Limb (tissue), 2 donors: ENCODE results near the gene GJC2.
"Not testable (repeated sequence)": the region's sequence is repeated elsewhere in the genome, so short reads cannot be mapped to it uniquely, and the experiment has no call there.

Source experiments
- DNase-seq, 2 donors: peaks; one replicate each; pipeline ENCODE4 v3.0.0-alpha.2; 2016; ENCODE audit errors: extremely low spot score in 2 of 2

GJC2 gene

DNA sequence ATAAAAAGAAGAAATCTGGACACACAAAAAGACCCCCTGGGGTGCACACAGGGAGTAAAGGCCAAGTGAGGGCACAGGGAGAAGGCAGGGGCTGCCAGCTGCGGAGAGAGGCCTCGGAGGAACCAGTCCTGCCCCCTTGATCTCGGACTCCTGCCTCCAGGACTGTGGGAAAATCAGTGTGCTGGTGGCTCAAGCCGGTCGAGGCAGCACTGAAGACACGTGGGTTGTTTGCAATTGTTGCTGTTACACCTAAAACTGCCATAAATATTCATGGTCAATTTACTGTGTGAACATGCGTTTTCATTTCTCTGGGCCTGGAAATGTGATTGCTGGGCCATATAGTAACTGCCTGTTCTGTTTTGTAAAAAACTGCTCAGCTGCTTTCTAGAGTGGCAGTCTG lies 34.4 kb downstream of the GJC2 start:
- DNase-seq, result no peak

GRCh38 chr1:228185641-228185965 lies 35.9 kb downstream of the GJC2 start:
- no peak for DNase-seq

GRCh38 chr1:228188249-228188648 lies 38.5 kb downstream of the GJC2 start:
- DNase-seq, result not testable (repeated sequence)

DNA sequence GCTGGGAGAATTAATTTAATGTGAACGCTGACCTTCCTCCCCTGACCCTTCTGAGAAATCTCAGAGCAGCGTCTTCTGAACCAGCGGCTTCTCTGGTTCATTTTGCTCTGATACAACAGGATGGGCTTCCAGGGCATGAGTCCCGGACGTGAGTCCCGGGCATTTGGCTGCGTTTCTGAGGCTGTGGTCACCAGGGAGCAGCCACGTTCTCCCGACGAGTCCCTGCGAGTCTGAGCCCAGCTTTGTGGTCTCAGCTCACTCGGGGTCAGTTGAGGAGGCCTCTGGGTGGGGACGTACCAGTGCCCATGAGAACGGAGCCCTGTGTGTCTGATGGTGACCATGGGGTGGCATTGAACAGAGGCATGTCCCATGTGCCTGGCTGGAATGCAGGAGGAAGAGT lies 40.5 kb downstream of the GJC2 start:
- no peak for DNase-seq

- DNase-seq, result no peak
These were observed 41.0 kb downstream of the GJC2 start for GRCh38 chr1:228190778-228191177.

DNA sequence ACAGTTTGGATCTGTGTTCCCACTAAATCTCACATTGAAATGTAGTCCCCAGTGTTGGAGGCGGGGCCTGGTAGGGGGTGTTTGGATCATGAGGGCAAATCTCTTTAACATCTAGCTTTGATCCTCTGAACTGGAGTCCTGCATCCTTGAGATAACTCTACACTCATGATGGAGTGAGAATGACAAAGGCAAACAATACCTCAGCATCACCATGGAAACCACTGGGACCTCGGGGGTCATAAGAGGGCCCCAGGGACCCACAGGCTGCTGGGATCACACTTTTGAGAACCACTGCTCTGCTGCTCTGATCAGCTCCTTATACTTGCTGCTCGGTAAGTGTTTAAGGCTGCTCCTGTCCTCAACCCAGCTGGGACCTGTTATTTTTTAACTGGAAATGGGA lies 44.7 kb downstream of the GJC2 start:
- DNase-seq, result no peak

DNA sequence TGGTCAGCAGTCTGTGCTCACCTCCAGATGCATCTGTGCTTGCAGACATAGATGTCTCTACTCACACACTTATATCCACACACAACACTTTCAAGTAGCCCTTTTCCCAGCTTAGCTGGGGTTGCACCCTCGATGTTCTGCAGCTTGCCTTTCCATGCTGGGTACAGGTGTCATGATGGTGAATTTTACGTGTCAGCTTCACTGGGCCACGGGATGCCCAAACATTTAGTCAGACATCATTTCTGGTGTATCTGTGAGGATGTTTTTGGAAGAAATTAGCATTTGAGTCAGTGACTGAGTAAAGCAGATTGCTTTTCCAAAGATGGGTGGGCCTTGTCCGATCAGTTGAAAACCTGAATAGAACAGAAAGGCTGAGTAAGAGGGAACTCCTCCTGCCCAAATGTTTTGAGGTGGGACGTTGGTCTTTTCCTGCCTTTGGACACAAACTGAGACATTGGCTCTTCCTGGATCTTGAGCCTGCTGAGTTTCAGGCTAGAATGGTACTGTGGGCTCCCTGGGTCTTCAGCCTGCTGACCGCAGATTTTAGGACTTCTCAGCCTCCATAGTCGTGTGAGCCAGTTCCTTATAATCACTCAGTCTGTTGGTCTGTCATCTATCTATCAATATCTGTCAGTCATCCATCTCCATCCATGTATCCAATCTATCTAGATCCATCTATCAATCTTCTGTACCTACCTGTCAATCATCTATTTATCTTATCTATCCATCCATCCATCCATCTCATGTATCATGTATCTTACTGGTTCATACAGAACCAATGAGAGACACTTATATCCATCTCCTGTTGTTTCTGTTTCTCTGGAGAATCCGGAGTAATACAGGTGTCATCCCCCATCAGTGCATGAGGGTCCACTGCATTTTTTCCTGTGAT lies 45.4 kb downstream of the GJC2 start:
- no peak for DNase-seq

DNA sequence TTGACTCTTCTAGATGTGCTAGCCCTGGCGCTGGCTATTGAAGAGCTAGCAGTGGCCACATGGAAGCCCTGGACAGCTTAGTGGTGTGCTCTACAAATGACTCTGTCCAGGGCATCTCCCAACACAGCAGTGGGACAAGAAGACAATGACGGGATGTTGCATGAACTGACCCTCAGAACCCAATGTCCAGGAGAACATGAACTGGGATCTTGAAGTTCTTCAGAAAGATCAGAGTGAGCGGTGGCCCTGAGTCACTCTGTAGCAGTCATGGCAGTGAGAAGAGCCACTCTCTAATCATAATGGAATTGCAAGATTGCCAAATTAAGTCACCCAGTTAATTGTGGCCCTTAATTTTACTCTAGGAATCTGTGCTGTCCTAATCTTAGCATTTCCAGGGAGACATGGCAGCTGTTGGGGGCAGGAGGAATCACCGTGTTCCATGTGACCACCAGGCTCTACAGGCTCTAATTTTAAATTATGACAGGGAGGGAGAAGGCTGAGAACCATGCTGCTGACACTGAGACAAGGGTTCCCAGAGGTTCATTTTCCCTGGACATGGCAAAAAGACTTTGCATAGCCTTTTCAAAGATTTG lies 47.9 kb downstream of the GJC2 start:
- DNase-seq, result no peak

DNA sequence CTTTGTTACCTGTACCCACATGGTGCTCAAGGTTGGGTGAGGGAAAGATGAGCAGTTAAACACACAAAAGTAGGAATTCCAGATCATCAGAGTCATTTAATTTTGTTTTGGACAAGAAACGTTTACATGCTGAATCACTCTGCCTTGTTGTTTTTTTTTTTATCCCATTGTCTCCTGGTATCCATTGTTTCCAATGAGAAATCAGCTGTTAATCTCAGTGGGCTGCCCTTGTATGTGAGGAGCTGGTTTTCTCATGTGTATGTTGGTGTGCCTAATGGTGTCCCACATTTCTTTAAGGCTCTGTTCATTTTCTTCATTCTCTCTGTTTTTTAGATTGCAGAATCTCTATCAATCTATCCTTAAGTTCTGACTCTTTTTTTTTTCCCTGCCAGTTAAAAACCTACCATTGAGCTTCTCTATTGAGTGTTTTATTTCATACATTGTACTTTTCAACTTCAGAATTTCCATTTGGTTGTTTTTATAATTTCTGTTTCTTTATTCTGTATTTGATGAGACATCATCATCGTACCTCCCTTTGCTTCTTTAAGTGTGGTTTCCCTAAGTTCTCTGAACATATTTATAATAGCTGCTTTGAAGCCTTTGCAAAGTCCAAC lies 49.4 kb downstream of the GJC2 start:
- DNase-seq, result no peak

GRCh38 chr1:228204958-228205357 lies 55.2 kb downstream of the GJC2 start:
- no peak for DNase-seq

DNA sequence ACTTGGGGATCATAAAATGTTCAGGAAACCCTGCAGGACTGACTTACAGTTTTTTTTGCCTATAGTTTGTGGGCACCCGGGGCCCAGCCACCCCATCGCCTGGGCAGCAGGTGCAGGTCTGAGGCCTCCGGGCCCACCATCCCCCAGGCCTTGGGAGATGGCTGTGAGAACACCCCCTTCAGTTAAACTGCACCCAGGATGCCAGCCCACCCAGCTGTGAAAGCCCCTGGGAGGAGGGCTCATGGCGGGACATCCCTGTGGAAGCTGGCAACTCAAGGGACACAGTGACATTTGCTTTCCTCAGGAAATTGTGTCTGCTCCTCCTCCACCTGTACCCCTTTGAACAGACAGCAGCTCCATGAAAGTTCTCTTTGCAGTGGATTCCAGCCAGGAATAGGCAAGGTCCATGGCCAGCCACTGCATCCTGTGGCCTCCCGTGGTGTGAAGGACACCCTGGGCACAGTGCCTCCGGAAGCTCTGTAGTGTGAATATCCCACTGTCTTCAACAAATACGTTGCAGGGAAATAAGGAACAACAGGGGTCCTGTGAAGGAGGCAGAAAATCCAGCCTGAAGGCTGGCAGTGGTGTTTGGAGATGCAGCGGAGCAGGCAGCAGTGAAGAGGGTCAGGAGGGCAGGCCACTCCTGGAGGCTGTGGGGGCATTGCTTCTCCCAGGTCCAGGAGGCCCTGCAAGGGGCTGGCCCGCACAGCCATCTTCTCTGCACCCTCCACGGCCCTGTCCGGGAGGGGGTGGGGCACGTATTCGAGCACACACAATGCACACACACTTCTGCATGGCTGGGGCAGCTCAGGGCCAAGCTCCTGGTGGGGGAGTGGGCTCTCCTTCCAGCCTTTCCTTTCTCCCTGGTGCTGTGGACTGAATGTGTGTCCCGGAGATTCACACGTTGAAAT lies 56.1 kb downstream of the GJC2 start:
- no peak for DNase-seq

DNA sequence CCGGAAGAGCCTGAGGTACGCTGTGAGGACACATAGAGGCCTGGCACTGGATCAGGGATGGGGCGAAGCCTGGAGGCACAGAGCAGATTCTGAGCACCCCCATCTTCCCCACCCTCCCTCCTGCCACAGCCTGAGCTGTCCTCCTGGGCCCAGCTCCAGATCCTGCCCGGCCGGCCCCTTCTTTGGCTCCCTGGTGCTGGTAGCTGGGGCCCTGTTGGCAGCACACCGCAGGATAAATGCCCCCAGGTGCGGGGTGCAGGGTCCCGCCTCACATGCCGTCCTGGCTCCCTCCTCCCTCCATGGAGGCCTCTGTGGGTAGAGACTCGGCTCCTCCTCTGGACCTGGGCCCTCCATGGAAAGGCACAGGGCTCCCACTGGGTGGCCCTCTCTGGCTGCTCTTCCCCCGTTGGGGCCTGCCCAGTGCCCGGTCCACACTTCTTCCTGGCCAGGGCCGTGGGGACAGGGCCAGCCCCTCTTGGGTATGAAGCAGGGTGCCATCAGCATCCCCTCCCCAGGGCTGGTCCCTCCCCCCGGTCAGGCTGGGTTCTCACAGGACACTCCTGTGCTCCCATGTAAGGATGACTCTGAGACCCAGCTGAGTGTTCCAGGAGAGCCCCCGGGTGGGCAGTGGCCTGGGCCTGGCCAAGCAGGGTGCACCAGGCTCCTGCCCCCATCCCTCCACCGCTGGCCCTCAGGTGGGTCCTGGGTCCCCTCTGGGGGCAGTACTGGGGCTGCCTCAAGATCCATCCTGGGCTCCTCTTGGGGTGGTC lies 57.0 kb downstream of the GJC2 start:
- no peak for DNase-seq

DNA sequence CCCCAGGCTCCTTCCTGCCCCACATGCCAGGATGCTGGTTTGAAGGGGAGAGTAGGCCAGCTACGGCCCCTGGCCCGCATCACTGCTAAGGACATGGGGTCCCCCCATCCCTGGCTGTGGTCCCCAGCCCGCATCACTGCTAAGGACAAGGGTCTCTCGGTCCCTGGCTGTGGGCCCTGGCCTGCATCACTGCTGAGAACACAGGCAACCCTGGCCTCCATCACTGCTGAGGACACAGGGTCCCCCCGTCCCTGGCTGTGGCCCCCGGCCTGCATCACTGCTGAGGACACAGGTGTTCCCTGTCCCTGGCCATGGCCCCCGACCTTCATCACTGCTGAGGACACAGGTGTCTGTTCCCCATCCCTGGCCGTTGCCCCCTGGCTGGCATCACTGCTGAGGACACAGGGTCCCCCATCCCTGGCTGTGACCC lies 57.7 kb downstream of the GJC2 start:
- DNase-seq, result no peak

- peak in 1 of 2 donors; percentile 45 for DNase-seq
These were observed 58.4 kb downstream of the GJC2 start, which contains the start of gene OBSCN for GRCh38 chr1:228207851-228208821. Gene OBSCN (plus strand): TSS chr1:228208044. CDS start chr1:228211784, 3,740 bp downstream.

DNA sequence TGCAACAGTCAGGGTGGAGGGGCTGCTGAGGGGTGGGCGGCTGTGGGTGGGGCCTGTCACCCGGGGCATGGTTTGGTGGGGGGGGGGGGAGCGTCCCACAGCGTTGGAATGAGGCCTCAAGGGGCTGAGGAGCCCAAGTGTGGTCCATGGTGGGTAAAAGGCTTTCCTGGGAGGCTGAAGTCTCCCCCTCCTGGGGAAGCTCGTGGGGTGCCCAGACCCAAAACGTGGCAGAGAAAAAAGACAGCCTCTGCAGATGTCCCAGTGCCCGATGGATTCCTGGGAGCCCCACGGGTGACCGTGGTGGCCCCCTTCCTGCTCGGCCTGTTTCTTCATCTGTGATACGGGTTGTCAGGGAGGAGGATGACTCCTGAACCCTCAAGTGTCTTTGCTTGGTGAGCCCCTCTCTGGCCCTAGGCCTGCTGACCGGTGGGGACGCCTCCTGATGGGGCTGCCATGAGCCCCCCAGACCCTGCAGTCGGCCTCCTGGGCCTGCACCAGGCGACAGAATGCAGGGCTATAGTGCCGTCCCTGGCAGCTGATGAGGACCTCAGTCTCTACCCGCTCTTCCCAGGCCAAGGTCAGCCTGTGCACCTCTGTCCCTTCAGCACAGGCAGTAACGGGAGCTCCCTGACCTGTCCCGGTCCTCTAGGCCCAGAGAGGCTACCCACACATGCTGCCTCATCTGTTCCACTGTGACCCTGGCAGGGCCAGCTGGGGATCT lies 59.3 kb downstream of the GJC2 start:
- DNase-seq, result no peak
